ENCODE measurements around the gene LCP2. TPM values are rescaled to one million over a fixed set of nuclear protein-coding genes. Genes with fewer than 3 reads are reported as not detected.

LCP2 gene
- total RNA-seq, 1 donor from 2014 or later: not detected

DNA sequence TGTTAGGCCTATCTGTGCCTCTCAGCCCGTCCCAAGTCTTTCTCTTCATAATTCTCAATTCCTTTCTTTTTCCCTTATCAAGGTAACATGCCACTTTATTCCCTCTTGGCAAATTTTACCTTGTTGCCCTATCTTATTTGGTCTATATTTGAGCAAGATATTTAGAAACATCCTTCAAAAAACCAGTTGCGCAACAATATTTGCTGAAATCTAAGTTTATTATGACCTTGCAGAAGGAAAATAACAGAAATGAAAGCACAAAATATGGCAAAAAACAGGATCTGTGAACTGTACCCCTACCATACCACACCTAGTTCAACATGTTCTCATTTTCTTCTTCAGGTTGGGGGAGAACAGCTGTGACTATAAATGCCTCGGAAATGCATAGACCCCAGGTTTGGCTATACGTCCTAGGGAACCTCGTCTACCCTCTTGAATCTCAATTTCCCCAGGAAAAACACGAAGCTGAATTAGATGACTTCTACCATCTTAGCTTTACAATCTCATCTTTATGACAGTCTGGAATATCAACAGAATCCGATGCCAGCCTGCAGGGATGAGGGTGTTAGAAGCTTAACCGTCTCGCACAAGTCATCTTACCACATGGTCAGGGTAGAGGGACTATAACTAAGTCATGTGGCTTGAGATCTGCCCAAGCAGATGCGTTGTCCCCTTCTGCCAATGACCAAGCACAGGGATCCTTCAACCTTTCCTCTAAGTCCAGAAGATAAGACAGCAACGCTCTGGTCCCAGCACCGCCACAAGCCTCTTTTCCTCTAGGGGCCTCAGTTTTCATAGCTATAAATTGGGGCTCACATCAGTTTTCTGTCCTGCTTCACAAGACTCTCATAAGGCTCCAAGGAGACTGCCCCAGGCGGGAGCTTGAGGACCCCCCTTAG lies 1.3 kb downstream of the LCP2 start:
- Mint-ChIP-seq H3K9me3 (ENCODE audit: low read depth) (no peaks in the 10 kb centered on the region), H3K4me3 (ENCODE audit: unreplicated experiment) (no peak overlapping the region), H3K27me3 (ENCODE audit: low read depth) (peaks cover 61% of the 10 kb centered on the region), H3K27ac (ENCODE audit: unreplicated experiment) (no peak overlapping the region), H3K36me3 (ENCODE audit: low read depth) (no peaks in the 10 kb centered on the region), H3K4me1 (ENCODE audit: low read depth) (no peaks in the 10 kb centered on the region)
- DNase-seq (ENCODE audit: low spot score): no peak
- TF ChIP-seq CTCF (IDR thresholded peaks at IDR 0.05): no peak

DNA sequence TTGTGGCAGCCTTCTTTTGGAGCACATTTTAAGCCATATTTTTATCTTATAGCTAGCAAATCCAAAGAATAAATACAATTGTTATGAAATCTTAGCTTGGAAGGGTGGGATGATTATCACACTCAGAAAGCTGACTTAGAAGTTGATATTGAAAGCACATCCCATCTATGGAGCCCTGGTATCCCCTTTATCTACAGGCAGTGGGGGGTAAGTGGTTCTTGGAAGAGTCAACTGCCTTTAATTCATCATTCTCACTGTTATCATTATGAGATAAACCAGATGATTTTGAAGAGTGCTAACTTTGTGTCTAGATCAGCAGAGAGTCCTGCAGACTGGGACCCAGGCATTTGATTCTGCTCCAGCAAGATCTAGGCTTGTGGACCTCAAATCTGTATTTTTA lies 3.0 kb downstream of the LCP2 start:
- no peak overlapping the region for H3K27ac Mint-ChIP-seq (ENCODE audit: unreplicated experiment)
- H3K4me3 Mint-ChIP-seq (ENCODE audit: unreplicated experiment): no peak overlapping the region
- no peaks in the 10 kb centered on the region for H3K4me1 Mint-ChIP-seq (ENCODE audit: low read depth)
- no peak for DNase-seq (ENCODE audit: low spot score)
- H3K9me3 Mint-ChIP-seq (ENCODE audit: low read depth): no peaks in the 10 kb centered on the region
- peaks cover 69% of the 10 kb centered on the region for H3K27me3 Mint-ChIP-seq (ENCODE audit: low read depth)
- TF ChIP-seq CTCF (IDR thresholded peaks at IDR 0.05): no peak
- peaks cover 2% of the 10 kb centered on the region for H3K36me3 Mint-ChIP-seq (ENCODE audit: low read depth)

GRCh38 chr5:170294057-170294456 lies 3.5 kb downstream of the LCP2 start:
- H3K27ac Mint-ChIP-seq (ENCODE audit: unreplicated experiment): no peak overlapping the region
- no peak for DNase-seq (ENCODE audit: low spot score)
- H3K9me3 Mint-ChIP-seq (ENCODE audit: low read depth): no peaks in the 10 kb centered on the region
- H3K4me1 Mint-ChIP-seq (ENCODE audit: low read depth): peaks cover 3% of the 10 kb centered on the region
- H3K36me3 Mint-ChIP-seq (ENCODE audit: low read depth): peaks cover 2% of the 10 kb centered on the region
- H3K4me3 Mint-ChIP-seq (ENCODE audit: unreplicated experiment): no peak overlapping the region
- no peak for TF ChIP-seq CTCF (IDR thresholded peaks at IDR 0.05)
- H3K27me3 Mint-ChIP-seq (ENCODE audit: low read depth): peaks cover 70% of the 10 kb centered on the region

DNA sequence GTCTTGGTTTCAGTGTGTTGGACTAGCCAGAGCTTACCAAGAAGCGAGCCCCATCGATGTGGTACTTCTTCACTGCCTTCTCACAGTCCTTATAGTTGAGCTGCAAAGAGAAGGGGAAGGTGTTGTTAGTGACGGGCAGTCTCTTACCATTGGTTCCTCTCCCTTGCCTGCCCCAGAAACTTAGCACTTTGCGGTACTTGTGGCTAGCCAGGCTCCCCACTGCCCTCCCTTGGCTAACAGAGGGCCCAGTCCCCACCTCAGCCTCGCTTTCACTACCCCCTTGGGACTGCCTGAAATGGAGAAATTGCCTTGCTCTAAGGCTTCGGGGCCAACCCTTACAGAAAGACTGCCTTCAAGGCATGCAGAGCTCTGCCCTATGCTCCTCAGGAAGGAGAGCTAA lies 4.3 kb downstream of the LCP2 start:
- Mint-ChIP-seq H3K36me3 (ENCODE audit: low read depth) (peaks cover 2% of the 10 kb centered on the region), H3K4me1 (ENCODE audit: low read depth) (peaks cover 3% of the 10 kb centered on the region), H3K9me3 (ENCODE audit: low read depth) (no peaks in the 10 kb centered on the region), H3K27ac (ENCODE audit: unreplicated experiment) (no peak overlapping the region), H3K27me3 (ENCODE audit: low read depth) (peaks cover 70% of the 10 kb centered on the region), H3K4me3 (ENCODE audit: unreplicated experiment) (no peak overlapping the region)
- DNase-seq (ENCODE audit: low spot score): no peak
- no peak for TF ChIP-seq CTCF (IDR thresholded peaks at IDR 0.05)

DNA sequence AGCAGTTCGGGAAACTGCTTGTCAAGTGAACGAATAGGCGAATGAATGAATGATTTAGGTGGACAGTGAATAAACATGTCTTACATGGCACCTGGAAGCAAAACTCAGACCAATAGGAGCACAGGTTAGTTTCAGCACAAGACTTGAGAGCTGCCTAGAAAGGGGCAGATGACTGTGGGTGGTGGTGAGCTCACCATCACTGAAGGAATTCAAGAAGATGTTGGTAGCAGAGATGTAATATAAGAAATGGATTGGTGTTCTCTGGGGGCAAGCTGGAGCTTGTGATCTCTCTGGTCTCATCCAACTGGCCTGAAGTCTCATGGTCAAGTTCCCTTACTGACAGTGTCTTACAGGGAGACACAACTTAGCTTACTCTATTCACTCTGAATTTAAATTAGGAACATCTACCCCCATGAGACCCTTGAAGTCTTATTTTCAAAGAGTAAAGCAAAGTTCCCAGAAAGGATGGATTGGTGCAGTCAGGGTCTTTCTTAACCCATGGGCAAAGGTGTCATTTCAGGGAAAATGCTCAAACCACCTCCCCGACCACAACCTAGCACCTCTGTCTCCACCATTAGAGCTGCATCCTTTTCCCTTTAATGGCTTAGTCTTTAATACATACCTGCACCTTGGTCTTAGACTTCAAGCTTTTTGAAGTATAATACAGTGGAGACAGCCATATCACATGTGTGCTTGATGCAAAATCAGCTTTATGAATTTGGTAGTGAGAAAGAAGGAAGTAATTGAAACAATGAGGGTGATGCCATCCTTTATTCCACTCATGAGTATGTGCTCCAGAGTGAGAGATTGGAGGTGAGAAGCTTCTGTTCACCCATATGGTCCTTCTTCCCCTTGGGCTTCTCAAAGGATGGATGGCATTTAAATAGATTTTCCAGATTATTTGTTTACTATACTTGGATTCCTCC lies 5.1 kb downstream of the LCP2 start:
- DNase-seq (ENCODE audit: low spot score): no peak
- H3K9me3 Mint-ChIP-seq (ENCODE audit: low read depth): peaks cover 3% of the 10 kb centered on the region
- no peak overlapping the region for H3K4me3 Mint-ChIP-seq (ENCODE audit: unreplicated experiment)
- peaks cover 2% of the 10 kb centered on the region for H3K36me3 Mint-ChIP-seq (ENCODE audit: low read depth)
- peaks cover 7% of the 10 kb centered on the region for H3K4me1 Mint-ChIP-seq (ENCODE audit: low read depth)
- no peak overlapping the region for H3K27ac Mint-ChIP-seq (ENCODE audit: unreplicated experiment)
- peaks cover 62% of the 10 kb centered on the region for H3K27me3 Mint-ChIP-seq (ENCODE audit: low read depth)
- TF ChIP-seq CTCF (IDR thresholded peaks at IDR 0.05): no peak
